22Rv1 (cell line): ENCODE data around the gene RPL23.

ENCODE experiments used
- ZFX ChIP-seq: fragments of 450-650 bp; IDR thresholded peaks from 2 replicates; pipeline ENCODE4 v1.6.1; 2017; ENCODE audit warnings: antibody characterized with exemption, borderline replicate concordance
- TF ChIP-seq, protein P1 (sequence below): fragments of 450-650 bp; IDR thresholded peaks from 2 replicates; pipeline ENCODE4 v1.5.1; 2017; ENCODE audit warnings: mild to moderate bottlenecking

DNA sequence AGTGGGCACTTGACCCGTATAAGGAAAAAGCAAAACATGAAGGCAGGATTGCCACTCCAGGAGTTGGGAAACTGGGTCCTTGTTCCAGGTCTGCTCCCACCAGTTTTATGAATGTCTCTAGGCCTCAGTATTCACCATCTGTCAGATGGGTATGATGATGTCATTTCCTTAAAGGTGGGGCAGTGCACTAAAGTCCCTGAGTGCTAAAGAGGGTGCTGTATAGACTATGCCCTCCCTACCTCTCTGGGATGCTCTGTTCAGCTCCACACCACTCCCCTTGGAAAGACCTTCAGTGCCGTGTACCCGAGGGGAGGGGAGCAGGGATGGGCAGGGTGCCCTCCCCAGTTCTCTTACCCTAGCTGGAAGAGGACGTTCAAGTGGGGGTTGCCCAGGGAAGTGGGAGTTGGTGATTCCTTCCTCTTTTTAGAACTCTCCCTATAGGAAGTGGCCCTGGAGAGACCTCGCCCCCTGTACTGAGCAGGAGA, 18.5 kb upstream of the RPL23 start:
- TF ChIP-seq, protein P1, sequence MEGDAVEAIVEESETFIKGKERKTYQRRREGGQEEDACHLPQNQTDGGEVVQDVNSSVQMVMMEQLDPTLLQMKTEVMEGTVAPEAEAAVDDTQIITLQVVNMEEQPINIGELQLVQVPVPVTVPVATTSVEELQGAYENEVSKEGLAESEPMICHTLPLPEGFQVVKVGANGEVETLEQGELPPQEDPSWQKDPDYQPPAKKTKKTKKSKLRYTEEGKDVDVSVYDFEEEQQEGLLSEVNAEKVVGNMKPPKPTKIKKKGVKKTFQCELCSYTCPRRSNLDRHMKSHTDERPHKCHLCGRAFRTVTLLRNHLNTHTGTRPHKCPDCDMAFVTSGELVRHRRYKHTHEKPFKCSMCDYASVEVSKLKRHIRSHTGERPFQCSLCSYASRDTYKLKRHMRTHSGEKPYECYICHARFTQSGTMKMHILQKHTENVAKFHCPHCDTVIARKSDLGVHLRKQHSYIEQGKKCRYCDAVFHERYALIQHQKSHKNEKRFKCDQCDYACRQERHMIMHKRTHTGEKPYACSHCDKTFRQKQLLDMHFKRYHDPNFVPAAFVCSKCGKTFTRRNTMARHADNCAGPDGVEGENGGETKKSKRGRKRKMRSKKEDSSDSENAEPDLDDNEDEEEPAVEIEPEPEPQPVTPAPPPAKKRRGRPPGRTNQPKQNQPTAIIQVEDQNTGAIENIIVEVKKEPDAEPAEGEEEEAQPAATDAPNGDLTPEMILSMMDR, result no peak
- no peak for TF ChIP-seq ZFX
